NCI-H2227 (cell line): Measurements from ENCODE around the gene PVR.
"Not testable (repeated sequence)": the region's sequence is repeated elsewhere in the genome, so short reads cannot be mapped to it uniquely, and the experiment has no call there.

Source experiments
- DNase-seq: peaks from one replicate; lab custom pipeline; 2025; ENCODE audit not compliant: unreplicated experiment; lab: John Stamatoyannopoulos, UW

PVR gene

GRCh38 chr19:44617110-44617880 lies 26.4 kb upstream of the PVR start:
- no peak for DNase-seq

- DNase-seq, result no peak
Observed at GRCh38 chr19:44618640-44619357, 24.9 kb upstream of the PVR start.

- DNase-seq, result no peak
Observed at GRCh38 chr19:44620667-44621066, 23.0 kb upstream of the PVR start.

GRCh38 chr19:44621367-44621766 lies 22.3 kb upstream of the PVR start:
- no peak for DNase-seq

GRCh38 chr19:44623080-44623479 lies 20.6 kb upstream of the PVR start:
- DNase-seq, result no peak

- DNase-seq, result no peak
Observed at GRCh38 chr19:44623626-44624025, 20.1 kb upstream of the PVR start.

- DNase-seq, result no peak
Observed at GRCh38 chr19:44624840-44625354, 18.8 kb upstream of the PVR start.

GRCh38 chr19:44625637-44626036 lies 18.1 kb upstream of the PVR start:
- not testable (repeated sequence) for DNase-seq

- DNase-seq, result no peak
Observed at GRCh38 chr19:44626048-44626624, 17.6 kb upstream of the PVR start.

- no peak for DNase-seq
Observed at GRCh38 chr19:44627631-44628030, 16.1 kb upstream of the PVR start.

GRCh38 chr19:44628793-44629192 lies 14.9 kb upstream of the PVR start:
- DNase-seq, result no peak

- DNase-seq, result not testable (repeated sequence)
Observed at GRCh38 chr19:44631611-44632010, 12.1 kb upstream of the PVR start.

- not testable (repeated sequence) for DNase-seq
Observed at GRCh38 chr19:44634058-44634457, 9.7 kb upstream of the PVR start.

- no peak for DNase-seq
Observed at GRCh38 chr19:44634785-44635184, 8.9 kb upstream of the PVR start.

- DNase-seq, result no peak
Observed at GRCh38 chr19:44635581-44636438, 7.9 kb upstream of the PVR start.

- DNase-seq, result no peak
Observed at GRCh38 chr19:44636439-44637389, 7.0 kb upstream of the PVR start.

GRCh38 chr19:44637390-44637764 lies 6.3 kb upstream of the PVR start:
- no peak for DNase-seq

- DNase-seq, result no peak
Observed at GRCh38 chr19:44640518-44640917, 3.2 kb upstream of the PVR start.

GRCh38 chr19:44641501-44642265 lies 2.0 kb upstream of the PVR start:
- no peak for DNase-seq
